Left lung (tissue), 10 donors: Measurements from ENCODE around the gene NLRP2B. TPM values are rescaled to one million over a fixed set of nuclear protein-coding genes. Genes with fewer than 3 reads are reported as not detected.

Source experiments
- ATAC-seq: fragments of 200-7000 bp; cut with Tn5 transposase; one replicate; pipeline ENCODE4 v1.9.1; 2020; ENCODE audit warnings: moderate library complexity
- DNase-seq, 4 donors: peaks; one replicate each; pipeline ENCODE4 v3.0.0-alpha.2; 2013 to 2020
- H3K27ac ChIP-seq, 2 donors: fragments of 200-600 bp; sonication (generic) in 1 of 2; one replicate each; pipeline versions ENCODE4 v1.5.0 to v1.8.0; 2020 to 2021
- H3K27me3 ChIP-seq, 2 donors: fragments of 200-600 bp; sonication (generic) in 1 of 2; one replicate each; pipeline versions ENCODE4 v1.5.0 to v1.8.0; 2020 to 2021
- H3K36me3 ChIP-seq, 2 donors: fragments of 200-600 bp; sonication (generic) in 1 of 2; one replicate each; pipeline versions ENCODE4 v1.5.0 to v1.8.0; 2020 to 2021
- H3K4me1 ChIP-seq, 2 donors: fragments of 200-600 bp; one replicate each; pipeline ENCODE4 v1.8.0; 2021
- H3K4me3 ChIP-seq, 2 donors: fragments of 200-600 bp; sonication (generic) in 1 of 2; one replicate each; pipeline versions ENCODE4 v1.5.0 to v1.8.0; 2020 to 2021; ENCODE audit warnings: mild to moderate bottlenecking in 1 of 2
- H3K9me3 ChIP-seq, 2 donors: fragments of 200-600 bp; sonication (generic) in 1 of 2; one replicate each; pipeline versions ENCODE4 v1.5.0 to v1.8.0; 2020 to 2021
- intact Hi-C, 2 donors: fragments of 100-400 bp; cut with DNase I; formaldehyde crosslinking; loops; one replicate each; pipeline versions ENCODE4 v1.11.2 to v1.14.2; 2022
- polyA plus RNA-seq, 6 donors: library from polyadenylated mRNA; unstranded; fragments of 120-200 nt; gene quantifications; one replicate each; pipeline ENCODE4 v1.2.1, GENCODE V29; 2013; ENCODE audit not compliant: insufficient read length in 6 of 6
- total RNA-seq, 2 donors: library from RNA; stranded (reverse); fragmentation: NEBNext Ultra II Directional; extraction: Animal tissue kit (Norgen Biotek cat#: 25700); gene quantifications; one replicate each; pipeline ENCODE4 v1.2.1, GENCODE V29; 2021
- TF ChIP-seq, protein P1 (sequence below), 2 donors: fragments of 200-600 bp; sonication (generic) in 1 of 2; IDR thresholded peaks; one replicate each; pipeline versions ENCODE4 v1.5.0 to v1.8.0; 2021; ENCODE audit warnings: antibody characterized with exemption in 2 of 2
- donor health status: DM: no; HTN: yes; CAD: no.
- donor health status: DM: no; HTN: no; CAD: no.

NLRP2B gene
- total and polyA plus RNA-seq, 8 donors: 0.06 TPM; not detected in 7

DNA sequence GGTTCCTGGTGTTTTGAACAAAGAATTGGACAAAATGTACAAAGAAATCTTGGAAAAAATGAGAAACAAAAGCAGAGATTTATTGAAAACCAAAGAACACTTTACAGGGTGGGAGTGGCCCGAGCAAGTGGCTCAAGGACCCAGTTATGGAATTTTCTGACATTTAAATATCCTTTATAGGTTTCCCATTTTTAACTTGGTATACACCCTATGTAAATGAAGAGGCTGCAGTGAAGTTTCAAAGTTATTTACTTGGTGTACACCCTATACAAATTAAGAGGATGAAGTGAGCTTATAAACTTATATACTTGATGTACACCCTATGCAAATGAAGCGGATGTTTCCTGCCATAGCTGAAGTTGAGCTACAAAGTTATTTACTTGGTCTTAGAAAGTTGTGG is 4.7 kb downstream of the NLRP2B start:
- peaks cover 0 to 24% of the 10 kb centered on the region in 2 donors for H3K9me3 ChIP-seq
- H3K27me3 ChIP-seq: no peaks in the 10 kb centered on the region
- no peaks in the 10 kb centered on the region for H3K36me3 ChIP-seq
- ATAC-seq (no peak), DNase-seq (no peak)
- H3K27ac ChIP-seq: no peak overlapping the region
- no peaks in the 10 kb centered on the region for H3K4me1 ChIP-seq
- TF ChIP-seq, protein P1, sequence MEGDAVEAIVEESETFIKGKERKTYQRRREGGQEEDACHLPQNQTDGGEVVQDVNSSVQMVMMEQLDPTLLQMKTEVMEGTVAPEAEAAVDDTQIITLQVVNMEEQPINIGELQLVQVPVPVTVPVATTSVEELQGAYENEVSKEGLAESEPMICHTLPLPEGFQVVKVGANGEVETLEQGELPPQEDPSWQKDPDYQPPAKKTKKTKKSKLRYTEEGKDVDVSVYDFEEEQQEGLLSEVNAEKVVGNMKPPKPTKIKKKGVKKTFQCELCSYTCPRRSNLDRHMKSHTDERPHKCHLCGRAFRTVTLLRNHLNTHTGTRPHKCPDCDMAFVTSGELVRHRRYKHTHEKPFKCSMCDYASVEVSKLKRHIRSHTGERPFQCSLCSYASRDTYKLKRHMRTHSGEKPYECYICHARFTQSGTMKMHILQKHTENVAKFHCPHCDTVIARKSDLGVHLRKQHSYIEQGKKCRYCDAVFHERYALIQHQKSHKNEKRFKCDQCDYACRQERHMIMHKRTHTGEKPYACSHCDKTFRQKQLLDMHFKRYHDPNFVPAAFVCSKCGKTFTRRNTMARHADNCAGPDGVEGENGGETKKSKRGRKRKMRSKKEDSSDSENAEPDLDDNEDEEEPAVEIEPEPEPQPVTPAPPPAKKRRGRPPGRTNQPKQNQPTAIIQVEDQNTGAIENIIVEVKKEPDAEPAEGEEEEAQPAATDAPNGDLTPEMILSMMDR (IDR thresholded peaks at IDR 0.05): no peak
- H3K4me3 ChIP-seq: no peak overlapping the region
- intact Hi-C loops: no loop called here

DNA sequence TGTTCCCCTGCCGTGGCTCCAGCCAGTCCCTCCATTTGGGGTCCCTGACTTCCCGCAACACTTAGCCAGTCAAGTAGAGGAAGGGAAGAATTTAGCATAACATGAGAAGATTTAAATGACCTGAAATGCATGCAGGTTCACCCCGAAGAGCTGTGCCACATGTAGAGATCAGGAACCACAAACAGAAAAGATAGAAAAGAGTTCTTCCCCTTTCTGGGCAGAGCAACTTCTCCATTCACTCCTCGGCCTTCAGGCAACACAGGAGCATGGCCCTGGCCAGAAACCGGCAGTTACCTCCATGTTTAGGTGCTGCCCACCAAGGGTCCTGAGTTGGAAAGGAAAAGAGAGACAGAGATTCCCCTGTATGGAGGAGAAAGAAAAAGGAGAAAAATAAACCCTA is 5.2 kb downstream of the NLRP2B start:
- no peak for DNase-seq
- H3K4me1 ChIP-seq: no peaks in the 10 kb centered on the region
- H3K4me3 ChIP-seq: no peak overlapping the region
- intact Hi-C loops: no loop called here
- ATAC-seq: no peak
- peaks cover 0 to 24% of the 10 kb centered on the region in 2 donors for H3K9me3 ChIP-seq
- no peaks in the 10 kb centered on the region for H3K27me3 ChIP-seq
- H3K27ac ChIP-seq: no peak overlapping the region
- TF ChIP-seq, protein P1 (IDR thresholded peaks at IDR 0.05): no peak
- no peaks in the 10 kb centered on the region for H3K36me3 ChIP-seq

DNA sequence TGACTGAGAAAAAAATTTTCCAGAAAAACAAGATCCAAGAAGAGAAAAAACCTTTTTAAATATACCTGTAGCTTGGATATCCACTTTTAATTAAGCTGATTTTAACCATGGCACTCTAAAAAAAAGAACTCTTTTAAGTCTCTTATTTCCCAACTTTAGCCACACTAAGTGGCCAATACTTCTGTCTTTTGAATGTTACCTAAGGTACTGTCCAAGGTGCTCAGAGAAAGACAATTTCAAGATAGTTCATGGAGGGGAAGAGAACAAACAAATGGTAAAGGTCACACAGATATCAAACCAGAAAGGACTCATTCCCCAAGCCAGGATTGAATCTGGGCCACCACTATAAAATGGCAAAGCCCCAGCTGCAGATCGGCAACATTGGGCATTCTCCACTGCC is 10.1 kb downstream of the NLRP2B start:
- intact Hi-C loops: no loop called here
- Histone ChIP-seq H3K9me3 (peaks cover 0 to 17% of the 10 kb centered on the region in 2 donors), H3K4me1 (no peaks in the 10 kb centered on the region), H3K4me3 (no peak overlapping the region), H3K27ac (no peak overlapping the region), H3K27me3 (no peaks in the 10 kb centered on the region), H3K36me3 (no peaks in the 10 kb centered on the region)
- ATAC-seq: no peak
- DNase-seq: no peak
- TF ChIP-seq, protein P1 (IDR thresholded peaks at IDR 0.05): no peak

DNA sequence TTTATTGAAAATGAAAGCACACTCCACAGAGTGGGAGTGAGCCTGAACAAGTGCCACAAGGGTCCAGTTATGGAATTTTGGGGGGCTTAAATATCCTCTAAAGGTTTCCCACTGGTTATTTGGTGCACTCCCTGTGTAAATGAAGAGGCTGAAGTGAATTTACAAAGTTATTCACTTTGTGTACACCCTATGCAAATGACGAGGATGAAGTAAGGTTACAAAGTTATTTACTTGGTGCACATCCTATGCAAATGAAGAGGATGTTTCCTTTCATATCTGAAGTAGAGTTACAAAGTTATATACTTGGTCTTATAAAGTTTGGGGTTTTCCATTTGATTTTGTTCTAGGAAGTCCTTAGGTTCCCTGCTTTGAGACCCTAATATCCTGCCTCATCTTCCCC is 13.1 kb downstream of the NLRP2B start:
- Histone ChIP-seq H3K4me3 (no peak overlapping the region), H3K27ac (no peak overlapping the region), H3K9me3 (no peaks in the 10 kb centered on the region), H3K4me1 (no peaks in the 10 kb centered on the region), H3K27me3 (no peaks in the 10 kb centered on the region), H3K36me3 (no peaks in the 10 kb centered on the region)
- DNase-seq (no peak), ATAC-seq (no peak)
- TF ChIP-seq, protein P1 (IDR thresholded peaks at IDR 0.05): no peak
- intact Hi-C loops: no loop called here

DNA sequence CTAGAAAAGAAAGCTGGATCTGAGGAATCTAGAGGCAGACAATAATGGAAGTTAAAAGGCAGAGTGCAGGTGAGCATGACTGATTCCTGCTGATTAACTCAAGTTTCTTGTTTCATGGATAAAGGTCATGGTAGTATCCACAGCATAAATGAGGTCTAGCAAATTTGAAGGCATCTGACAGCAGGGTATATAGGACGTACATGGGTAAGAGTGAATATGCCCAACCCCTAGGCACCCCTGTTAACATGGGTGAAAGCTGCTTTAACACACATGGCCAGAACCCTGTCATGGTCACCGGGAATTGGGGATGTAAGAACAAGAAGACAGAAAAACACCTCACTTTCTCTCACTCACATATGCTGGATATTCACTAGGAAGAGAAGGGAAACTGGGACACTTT is 25.0 kb downstream of the NLRP2B start:
- no peaks in the 10 kb centered on the region for H3K4me1 ChIP-seq
- intact Hi-C loops: no loop called here
- H3K4me3 ChIP-seq: no peak overlapping the region
- ATAC-seq (no peak), DNase-seq (no peak)
- TF ChIP-seq, protein P1 (IDR thresholded peaks at IDR 0.05): no peak
- H3K36me3 ChIP-seq: no peaks in the 10 kb centered on the region
- H3K9me3 ChIP-seq: peaks cover 0 to 21% of the 10 kb centered on the region in 2 donors
- no peak overlapping the region for H3K27ac ChIP-seq
- no peaks in the 10 kb centered on the region for H3K27me3 ChIP-seq
